Measurements from ENCODE around the gene ZNF780B.

DNA sequence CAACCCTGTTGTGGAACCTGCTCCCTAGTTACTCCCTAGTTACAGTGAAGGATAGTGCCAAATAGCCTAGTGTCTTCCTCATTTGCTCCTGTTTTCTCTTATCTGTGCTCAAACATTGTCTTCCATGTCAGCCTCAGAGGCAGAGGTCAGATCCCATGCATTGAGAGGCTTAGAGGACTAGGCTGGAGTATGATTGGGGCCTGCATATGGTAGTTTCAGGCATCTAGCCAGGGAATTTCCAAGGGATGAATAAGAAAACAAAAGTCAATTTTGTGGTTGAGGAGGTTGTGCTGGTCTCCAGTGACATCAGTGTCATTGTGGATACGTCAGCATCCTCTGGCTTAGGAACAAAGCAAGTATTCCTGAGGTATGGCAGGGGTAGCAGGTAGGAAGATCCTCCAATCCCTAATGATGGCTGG, 49.7 kb downstream of the ZNF780B start:
- TF ChIP-seq, protein P1, sequence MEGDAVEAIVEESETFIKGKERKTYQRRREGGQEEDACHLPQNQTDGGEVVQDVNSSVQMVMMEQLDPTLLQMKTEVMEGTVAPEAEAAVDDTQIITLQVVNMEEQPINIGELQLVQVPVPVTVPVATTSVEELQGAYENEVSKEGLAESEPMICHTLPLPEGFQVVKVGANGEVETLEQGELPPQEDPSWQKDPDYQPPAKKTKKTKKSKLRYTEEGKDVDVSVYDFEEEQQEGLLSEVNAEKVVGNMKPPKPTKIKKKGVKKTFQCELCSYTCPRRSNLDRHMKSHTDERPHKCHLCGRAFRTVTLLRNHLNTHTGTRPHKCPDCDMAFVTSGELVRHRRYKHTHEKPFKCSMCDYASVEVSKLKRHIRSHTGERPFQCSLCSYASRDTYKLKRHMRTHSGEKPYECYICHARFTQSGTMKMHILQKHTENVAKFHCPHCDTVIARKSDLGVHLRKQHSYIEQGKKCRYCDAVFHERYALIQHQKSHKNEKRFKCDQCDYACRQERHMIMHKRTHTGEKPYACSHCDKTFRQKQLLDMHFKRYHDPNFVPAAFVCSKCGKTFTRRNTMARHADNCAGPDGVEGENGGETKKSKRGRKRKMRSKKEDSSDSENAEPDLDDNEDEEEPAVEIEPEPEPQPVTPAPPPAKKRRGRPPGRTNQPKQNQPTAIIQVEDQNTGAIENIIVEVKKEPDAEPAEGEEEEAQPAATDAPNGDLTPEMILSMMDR (IDR thresholded peaks at IDR 0.05; ENCODE audit: low read depth, low read length), result no peak
- TF ChIP-seq POLR2A (IDR thresholded peaks at IDR 0.05; ENCODE audit: extremely low read depth, insufficient read length) (no peak), MYC (IDR thresholded peaks at IDR 0.05; ENCODE audit: low read depth, low read length) (no peak)
- TF ChIP-seq, protein P2, sequence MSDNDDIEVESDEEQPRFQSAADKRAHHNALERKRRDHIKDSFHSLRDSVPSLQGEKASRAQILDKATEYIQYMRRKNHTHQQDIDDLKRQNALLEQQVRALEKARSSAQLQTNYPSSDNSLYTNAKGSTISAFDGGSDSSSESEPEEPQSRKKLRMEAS (IDR thresholded peaks at IDR 0.05; ENCODE audit: low read depth, low read length), result no peak
